Measurements from ENCODE around the gene RAB20. TPM values are rescaled to one million over a fixed set of nuclear protein-coding genes. Genes with fewer than 3 reads are reported as not detected.
"Not testable (repeated sequence)": the region's sequence is repeated elsewhere in the genome, so short reads cannot be mapped to it uniquely, and the experiment has no call there.

Gene RAB20
- total RNA-seq (2014; rRNA removed; shearing (Covaris generic); ENCODE audit: low replicate concordance): 21.3 and 30.5 TPM in 2 replicates

DNA sequence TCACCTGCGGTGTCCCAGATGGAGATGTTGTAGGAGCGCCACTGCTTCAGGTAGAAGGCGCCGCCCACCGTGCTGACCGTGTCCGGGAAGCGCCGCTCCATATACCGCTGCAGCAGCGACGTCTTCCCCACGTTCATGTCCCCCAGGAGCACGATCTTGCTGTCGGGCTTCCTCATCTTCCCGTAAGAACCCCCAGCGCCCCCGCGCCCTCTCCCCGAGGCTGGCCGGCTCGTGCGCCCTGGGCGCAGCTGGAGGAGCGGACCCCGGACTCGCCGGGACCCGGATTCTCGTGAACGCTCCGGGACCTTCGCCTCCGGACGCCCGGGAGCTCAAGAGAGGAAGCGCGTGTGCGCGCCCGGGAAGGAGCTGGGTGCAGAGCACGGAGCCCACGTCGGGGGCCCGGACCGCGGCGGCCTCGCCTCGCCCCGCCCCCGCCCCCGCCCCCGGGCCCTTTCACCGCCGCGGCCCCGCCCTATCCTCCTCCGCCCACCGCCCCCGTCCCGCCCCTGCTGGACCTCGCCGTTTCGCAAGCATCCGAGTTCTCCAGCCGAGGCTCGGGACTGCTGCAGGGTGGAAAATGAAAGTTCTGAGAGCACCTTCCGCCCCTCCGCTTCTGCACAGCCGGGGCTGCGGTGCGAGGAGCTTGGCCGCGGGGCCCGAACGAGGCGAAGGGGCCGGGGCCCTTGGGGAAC is at the start of gene RAB20:
TSS of gene RAB20 (minus strand) at position 379 of the 692 bp plus-strand sequence. CDS start at position 176, 203 bp downstream.
- in situ Hi-C loops (cut with HindIII; ENCODE audit: low pct_unique_long_range_greater_than_20kb, low sequenced_read_pairs): no loop called here
- DNase-seq (ENCODE audit: low read depth): peak; percentile 58

DNA sequence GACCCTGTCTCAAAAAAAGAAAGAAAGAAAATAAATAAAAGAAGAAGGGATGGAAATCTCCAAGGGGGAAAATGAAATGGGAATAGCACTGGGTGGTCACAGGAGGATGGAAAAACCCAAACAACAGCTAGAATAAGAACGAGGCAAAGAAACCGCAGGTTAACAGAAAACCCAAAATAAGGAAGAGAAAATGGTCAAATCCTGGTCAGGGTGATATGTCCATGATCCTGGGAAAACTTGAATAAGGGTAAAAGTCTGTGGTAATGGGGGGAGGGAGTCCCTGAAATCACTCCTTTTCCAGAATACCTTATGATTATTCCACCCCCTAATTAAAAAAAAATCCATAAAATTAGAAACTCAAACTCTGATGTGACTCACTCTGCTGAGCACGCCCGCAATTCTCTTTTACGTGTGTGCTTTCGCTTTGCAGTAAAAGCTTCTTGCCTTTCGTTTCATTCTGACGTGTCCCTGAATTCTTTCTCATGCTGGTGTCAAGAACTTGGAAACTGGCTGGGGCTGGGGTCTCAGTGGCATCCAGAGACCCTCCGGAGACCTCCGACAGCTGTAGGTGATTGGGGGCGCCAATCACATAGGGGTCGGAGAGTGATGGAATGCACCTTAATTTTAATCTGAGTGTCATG is 49.6 kb upstream of the RAB20 start:
- DNase-seq (ENCODE audit: low read depth): no peak
- in situ Hi-C loops (cut with HindIII; ENCODE audit: low pct_unique_long_range_greater_than_20kb, low sequenced_read_pairs): no loop called here

DNA sequence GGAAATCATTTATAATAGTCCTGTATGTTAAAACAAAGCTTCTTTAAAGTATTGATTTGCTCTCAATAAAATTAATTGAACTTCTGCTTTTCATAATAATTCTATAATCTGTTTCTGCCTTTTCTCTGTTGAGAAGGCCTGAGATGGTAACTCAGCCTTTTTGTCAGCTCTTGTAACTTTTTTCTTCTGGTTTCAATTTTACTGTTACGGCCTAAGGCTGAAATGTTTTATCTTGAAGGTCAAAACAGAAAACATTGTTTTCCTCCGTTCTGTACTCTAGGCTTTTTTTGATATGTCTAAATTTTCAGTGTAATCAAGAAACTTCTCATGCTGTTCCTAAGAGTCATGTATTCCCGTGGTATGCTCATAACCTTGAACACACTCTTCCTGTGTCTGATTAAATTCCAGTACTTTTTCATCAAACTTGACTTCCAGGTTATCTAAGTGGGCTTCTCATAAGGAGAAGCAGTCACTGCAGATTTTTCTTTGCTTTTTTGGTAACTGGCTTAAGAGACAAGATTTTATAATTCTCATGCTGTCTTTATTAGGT is 46.2 kb upstream of the RAB20 start:
- in situ Hi-C loops (cut with HindIII; ENCODE audit: low pct_unique_long_range_greater_than_20kb, low sequenced_read_pairs): no loop called here
- DNase-seq (ENCODE audit: low read depth): no peak

DNA sequence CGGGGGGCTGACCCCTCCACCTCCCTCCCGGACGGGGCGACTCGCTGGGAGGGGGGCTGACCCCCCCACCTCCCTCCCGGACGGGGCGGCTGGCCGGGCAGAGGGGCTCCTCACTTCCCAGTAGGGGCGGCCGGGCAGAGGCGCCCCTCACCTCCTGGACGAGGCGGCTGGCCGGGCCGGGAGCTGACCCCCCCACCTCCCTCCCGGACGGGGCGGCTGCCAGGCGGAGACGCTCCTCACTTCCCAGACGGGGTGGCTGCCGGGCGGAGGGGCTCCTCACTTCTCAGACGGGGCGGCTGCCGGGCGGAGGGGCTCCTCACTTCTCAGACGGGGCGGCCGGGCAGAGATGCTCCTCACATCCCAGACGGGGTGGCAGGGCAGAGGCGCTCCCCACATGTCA is 44.8 kb upstream of the RAB20 start:
- in situ Hi-C loops (cut with HindIII; ENCODE audit: low pct_unique_long_range_greater_than_20kb, low sequenced_read_pairs); DNase-seq (ENCODE audit: low read depth): not testable (repeated sequence)

DNA sequence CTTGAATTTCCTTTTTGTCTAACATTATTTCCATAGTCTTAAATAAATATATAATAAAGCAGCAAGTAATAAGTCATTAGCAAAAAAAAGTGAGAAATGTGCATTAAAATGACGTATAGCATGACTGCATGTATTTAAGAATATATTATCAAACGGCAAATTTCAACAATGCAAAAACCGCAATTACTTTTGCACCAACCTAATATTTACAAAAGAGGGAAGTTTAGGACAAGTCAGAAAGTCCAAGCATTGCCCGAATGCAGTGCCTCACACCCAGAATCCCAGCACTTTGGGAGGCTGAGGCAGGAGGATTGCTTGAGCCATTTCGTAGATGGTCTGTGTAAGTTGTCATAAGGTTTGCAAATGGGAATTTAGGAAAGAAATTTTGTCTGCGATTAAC is 43.6 kb upstream of the RAB20 start:
- DNase-seq (ENCODE audit: low read depth): no peak
- in situ Hi-C loops (cut with HindIII; ENCODE audit: low pct_unique_long_range_greater_than_20kb, low sequenced_read_pairs): no loop called here

GRCh38 chr13:110600980-110601379 is 39.5 kb upstream of the RAB20 start:
- in situ Hi-C loops (cut with HindIII; ENCODE audit: low pct_unique_long_range_greater_than_20kb, low sequenced_read_pairs): no loop called here
- DNase-seq (ENCODE audit: low read depth): no peak

DNA sequence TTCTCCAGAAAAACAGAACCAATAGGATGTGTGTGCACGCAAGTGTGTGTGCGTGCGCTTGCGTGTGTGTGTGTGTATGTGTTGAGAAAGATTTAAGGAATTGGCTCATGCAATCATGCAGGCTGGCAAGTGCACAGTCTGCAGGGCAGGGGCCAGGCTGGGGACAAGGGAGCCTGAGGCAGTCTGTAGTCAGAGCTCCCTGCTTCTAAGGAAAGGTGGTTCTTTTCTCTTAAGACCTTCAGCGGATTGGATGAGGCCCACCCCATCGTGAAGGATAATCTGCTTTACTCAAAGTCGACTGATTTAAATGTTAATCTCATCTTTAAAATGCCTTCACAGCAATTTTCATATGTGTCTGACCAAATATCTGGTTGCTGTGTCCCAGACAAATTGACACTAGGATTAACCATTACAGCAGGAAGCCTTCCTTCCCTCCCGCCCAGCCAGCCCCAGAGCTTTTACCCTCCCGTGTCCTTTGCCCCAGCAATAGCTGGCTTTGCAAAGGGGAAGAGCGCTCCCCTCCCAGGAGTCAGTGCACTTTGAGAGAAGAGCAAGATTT is 38.8 kb upstream of the RAB20 start:
- in situ Hi-C loops (cut with HindIII; ENCODE audit: low pct_unique_long_range_greater_than_20kb, low sequenced_read_pairs): no loop called here
- DNase-seq (ENCODE audit: low read depth): no peak

DNA sequence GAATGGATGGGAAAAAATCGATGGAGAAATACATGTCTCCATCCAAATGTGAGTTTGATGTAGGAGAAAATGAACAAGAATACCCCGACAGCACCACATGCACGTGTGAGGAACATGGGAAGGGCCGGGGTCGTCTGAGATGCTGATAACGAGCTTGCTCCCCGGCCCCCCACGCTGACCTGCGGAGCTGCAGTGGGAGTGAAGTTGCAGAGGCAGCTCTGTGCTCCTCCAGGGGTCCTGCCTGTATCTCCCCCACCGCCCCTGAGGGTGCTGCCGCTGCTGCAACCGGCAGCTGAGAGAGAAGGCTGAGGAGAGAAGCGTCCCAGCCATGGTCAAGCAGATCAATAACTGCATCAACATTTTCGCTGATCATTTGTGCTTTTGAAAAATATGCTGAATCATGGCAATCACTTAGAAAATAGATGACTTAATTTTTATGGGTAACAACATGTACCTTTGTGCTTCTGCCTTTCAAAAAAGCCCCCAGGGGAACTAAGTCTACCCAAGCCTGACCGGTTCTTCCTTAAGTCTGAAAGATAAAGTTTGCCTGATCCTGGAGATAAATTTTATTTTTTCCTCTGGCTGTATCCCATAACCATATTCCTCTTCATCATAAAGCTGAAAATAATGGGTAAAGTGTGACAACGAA is 35.6 kb upstream of the RAB20 start:
- DNase-seq (ENCODE audit: low read depth): no peak
- in situ Hi-C loops (cut with HindIII; ENCODE audit: low pct_unique_long_range_greater_than_20kb, low sequenced_read_pairs): no loop called here

- DNase-seq (ENCODE audit: low read depth): no peak
- in situ Hi-C loops (cut with HindIII; ENCODE audit: low pct_unique_long_range_greater_than_20kb, low sequenced_read_pairs): no loop called here
These were observed 32.1 kb upstream of the RAB20 start for GRCh38 chr13:110593430-110594130.

GRCh38 chr13:110592665-110593064 is 31.1 kb upstream of the RAB20 start:
- in situ Hi-C loops (cut with HindIII; ENCODE audit: low pct_unique_long_range_greater_than_20kb, low sequenced_read_pairs): no loop called here
- no peak for DNase-seq (ENCODE audit: low read depth)

DNA sequence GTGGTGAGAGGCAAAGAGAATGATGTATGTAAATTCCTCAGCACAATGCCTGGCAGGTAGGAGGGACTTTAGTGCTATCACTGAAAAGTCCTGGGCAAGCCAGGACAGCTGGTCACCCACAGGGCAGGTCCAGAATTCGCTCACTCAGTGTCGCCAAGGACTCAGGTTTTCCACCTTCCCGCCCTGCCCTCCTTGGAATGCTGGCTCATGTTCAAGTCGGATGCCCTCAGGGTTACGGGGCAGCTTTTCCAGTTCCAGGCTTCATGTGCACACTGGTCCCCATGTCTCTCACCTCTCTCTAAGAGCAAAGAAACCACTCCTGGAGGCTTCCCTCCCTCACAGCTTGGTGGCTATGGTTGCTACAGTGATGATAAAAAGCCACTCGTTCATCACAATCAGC is 29.1 kb upstream of the RAB20 start:
- no peak for DNase-seq (ENCODE audit: low read depth)
- in situ Hi-C loops (cut with HindIII; ENCODE audit: low pct_unique_long_range_greater_than_20kb, low sequenced_read_pairs): no loop called here

GRCh38 chr13:110589793-110590390 is 28.4 kb upstream of the RAB20 start:
- DNase-seq (ENCODE audit: low read depth): no peak
- in situ Hi-C loops (cut with HindIII; ENCODE audit: low pct_unique_long_range_greater_than_20kb, low sequenced_read_pairs): no loop called here

- DNase-seq (ENCODE audit: low read depth): no peak
- in situ Hi-C loops (cut with HindIII; ENCODE audit: low pct_unique_long_range_greater_than_20kb, low sequenced_read_pairs): no loop called here
These were observed 21.8 kb upstream of the RAB20 start for GRCh38 chr13:110583178-110583865.

DNA sequence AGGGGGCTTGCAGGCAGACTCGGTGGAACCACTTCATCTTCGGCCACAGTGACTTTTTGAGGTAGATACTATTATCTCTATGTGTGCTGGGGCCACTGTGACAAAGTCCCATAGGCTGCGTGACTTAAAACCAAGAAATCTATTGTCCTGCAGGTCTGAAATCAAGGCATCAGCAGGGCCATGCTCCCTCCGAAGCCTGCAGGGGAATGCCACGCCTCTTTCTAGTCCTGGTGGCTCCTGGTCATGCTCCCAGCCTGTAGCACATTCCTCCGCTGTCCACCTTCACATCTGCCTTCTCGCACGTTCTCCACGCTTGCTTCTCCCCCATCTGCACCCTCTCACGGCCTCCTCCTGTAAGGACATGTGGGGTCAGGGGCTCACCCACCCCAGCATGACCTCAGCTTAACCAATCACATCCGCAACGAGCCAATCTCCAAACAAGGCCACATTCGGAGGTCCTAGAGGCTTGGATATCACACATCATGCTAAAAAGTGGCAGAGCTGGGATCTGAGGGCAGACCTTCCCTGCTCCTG is 21.0 kb upstream of the RAB20 start:
- in situ Hi-C loops (cut with HindIII; ENCODE audit: low pct_unique_long_range_greater_than_20kb, low sequenced_read_pairs): no loop called here

GRCh38 chr13:110581506-110582185 is 20.1 kb upstream of the RAB20 start:
- in situ Hi-C loops (cut with HindIII; ENCODE audit: low pct_unique_long_range_greater_than_20kb, low sequenced_read_pairs): no loop called here
- DNase-seq (ENCODE audit: low read depth): no peak

More for the DNA sequence above, 21.0 kb upstream of the RAB20 start:
- DNase-seq (ENCODE audit: low read depth): no peak

DNA sequence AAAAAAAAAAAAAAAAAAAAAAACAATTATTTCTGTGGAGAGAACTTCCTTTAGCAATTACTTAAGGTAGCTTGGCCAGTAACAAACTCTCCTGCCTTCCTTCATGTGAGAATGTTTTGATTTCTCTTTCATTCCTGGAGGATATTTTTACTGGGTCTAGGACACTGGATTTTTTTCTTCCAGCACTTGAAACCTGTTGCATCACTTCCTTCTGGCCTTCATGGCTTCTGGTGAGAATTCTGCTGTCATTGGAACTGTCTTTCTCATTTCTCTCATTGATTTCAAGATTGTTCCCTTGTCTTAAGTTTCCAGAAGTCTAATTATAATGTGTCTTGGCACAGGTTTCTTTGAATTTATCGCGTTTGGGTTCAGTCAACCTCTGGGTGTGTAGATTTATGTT is 19.3 kb upstream of the RAB20 start:
- in situ Hi-C loops (cut with HindIII; ENCODE audit: low pct_unique_long_range_greater_than_20kb, low sequenced_read_pairs): no loop called here
- DNase-seq (ENCODE audit: low read depth): no peak

- DNase-seq (ENCODE audit: low read depth): no peak
- in situ Hi-C loops (cut with HindIII; ENCODE audit: low pct_unique_long_range_greater_than_20kb, low sequenced_read_pairs): no loop called here
These were observed 16.8 kb upstream of the RAB20 start for GRCh38 chr13:110578363-110578762.
